Osteoblast (primary cell): Measurements from ENCODE around the gene POF1B. TPM values are rescaled to one million over a fixed set of nuclear protein-coding genes. Genes with fewer than 3 reads are reported as not detected.
"Not testable (repeated sequence)": the region's sequence is repeated elsewhere in the genome, so short reads cannot be mapped to it uniquely, and the experiment has no call there.

Experiments used
- DNase-seq: peaks from one replicate; pipeline ENCODE4 v3.0.0; 2011; ENCODE audit warnings: low spot score, mixed read lengths; ENCODE audit not compliant: insufficient read length; ENCODE audit errors: missing footprints
- H2AFZ ChIP-seq: 2 replicates; pipeline ENCODE4 v1.6.0; 2011; ENCODE audit warnings: mild to moderate bottlenecking, low read length
- H3K27ac ChIP-seq: 2 replicates; pipeline ENCODE4 v1.5.1; 2011; ENCODE audit warnings: mild to moderate bottlenecking, low read depth, low read length, moderate library complexity
- H3K27me3 ChIP-seq: 2 replicates; pipeline ENCODE4 v1.6.0; 2012; ENCODE audit warnings: mild to moderate bottlenecking, control low read depth, inconsistent platforms, low read length, moderate library complexity; ENCODE audit not compliant: insufficient read depth
- H3K36me3 ChIP-seq: 2 replicates; pipeline ENCODE4 v1.5.1; 2011; ENCODE audit warnings: mild to moderate bottlenecking, low read length, control low read depth, moderate library complexity; ENCODE audit not compliant: insufficient read depth
- H3K4me1 ChIP-seq: 2 replicates; pipeline ENCODE4 v1.5.1; 2011; ENCODE audit warnings: mild to moderate bottlenecking, low read length, control low read depth, moderate library complexity; ENCODE audit not compliant: insufficient read depth
- H3K4me2 ChIP-seq: 2 replicates; pipeline ENCODE4 v1.6.0; 2011; ENCODE audit warnings: mild to moderate bottlenecking, low read length; ENCODE audit not compliant: insufficient read depth
- H3K4me3 ChIP-seq: fragments of 200-600 bp; sonication (generic); 3 replicates; pipeline ENCODE4 v1.5.1; 2012; ENCODE audit warnings: mild to moderate bottlenecking, low read length, inconsistent platforms; ENCODE audit not compliant: insufficient read depth
- H3K79me2 ChIP-seq: 2 replicates; pipeline ENCODE4 v1.6.0; 2012; ENCODE audit warnings: mild to moderate bottlenecking, low read length, control low read depth, inconsistent platforms; ENCODE audit not compliant: insufficient read depth
- H3K9me3 ChIP-seq: 2 replicates; pipeline ENCODE4 v1.5.1; 2011; ENCODE audit warnings: low read depth, low read length, control low read depth
- H4K20me1 ChIP-seq: 2 replicates; pipeline ENCODE4 v1.6.0; 2012; ENCODE audit warnings: mild to moderate bottlenecking, low read length, control low read depth; ENCODE audit not compliant: insufficient read depth
- CTCF ChIP-seq: IDR thresholded peaks from 2 replicates; pipeline ENCODE4 v1.5.1; 2011; ENCODE audit warnings: mild to moderate bottlenecking, low read depth, low read length, moderate library complexity; ENCODE audit errors: extremely low read depth
- total RNA-seq: library from RNA; depleted of rRNA; stranded (reverse); fragments of >200 nt; gene quantifications from 2 replicates; pipeline ENCODE4 v1.2.3, GENCODE V29; 2012

The POF1B gene
- total RNA-seq, 1 donor = not detected

GRCh38 chrX:85288992-85289723 is 90.3 kb downstream of the POF1B start:
- Histone ChIP-seq H4K20me1 (no peaks in the 10 kb centered on the region), H3K4me1 (no peaks in the 10 kb centered on the region), H3K79me2 (no peaks in the 10 kb centered on the region), H3K4me3 (no peak overlapping the region), H3K4me2 (no peak overlapping the region), H2AFZ (no peak overlapping the region), H3K9me3 (no peaks in the 10 kb centered on the region), H3K27ac (no peak overlapping the region), H3K36me3 (no peaks in the 10 kb centered on the region), H3K27me3 (no peaks in the 10 kb centered on the region)
- DNase-seq = peak; percentile 25
- no peak for TF ChIP-seq CTCF

GRCh38 chrX:85285286-85285685 is 94.2 kb downstream of the POF1B start:
- H3K4me3 ChIP-seq, H3K27me3 ChIP-seq, H3K4me1 ChIP-seq, H3K27ac ChIP-seq, H2AFZ ChIP-seq, DNase-seq, H3K4me2 ChIP-seq, H3K9me3 ChIP-seq, H4K20me1 ChIP-seq, H3K36me3 ChIP-seq, H3K79me2 ChIP-seq: not testable (repeated sequence)

GRCh38 chrX:85244450-85245211 is 134.8 kb downstream of the POF1B start:
- Histone ChIP-seq H3K27me3 (no peaks in the 10 kb centered on the region), H3K79me2 (no peaks in the 10 kb centered on the region), H3K4me1 (no peaks in the 10 kb centered on the region), H2AFZ (peak overlapping the region; percentile 87), H3K4me3 (peak overlapping the region; percentile 66), H3K27ac (no peak overlapping the region), H3K36me3 (no peaks in the 10 kb centered on the region), H4K20me1 (no peaks in the 10 kb centered on the region), H3K9me3 (no peaks in the 10 kb centered on the region), H3K4me2 (peak overlapping the region; percentile 66)
- TF ChIP-seq CTCF = no peak
- DNase-seq = peak; percentile 65

- TF ChIP-seq CTCF = no peak
- H3K4me2 ChIP-seq = peak within 1 kb of the TSS; percentile 66
- H4K20me1 ChIP-seq = no peaks in the 10 kb centered on the region
- no peak within 1 kb of the TSS for H3K27ac ChIP-seq
- no peaks in the 10 kb centered on the region for H3K27me3 ChIP-seq
- H2AFZ ChIP-seq = peak within 1 kb of the TSS; percentile 87
- H3K9me3 ChIP-seq = no peaks in the 10 kb centered on the region
- H3K36me3 ChIP-seq = no peaks in the 10 kb centered on the region
- H3K4me3 ChIP-seq = peak within 1 kb of the TSS; percentile 66
- DNase-seq = peak; percentile 82
- H3K4me1 ChIP-seq = no peaks in the 10 kb centered on the region
- H3K79me2 ChIP-seq = no peaks in the 10 kb centered on the region
Observed at GRCh38 chrX:85243761-85244449, 135.6 kb downstream of the POF1B start, which contains the start of the genes SATL1 and ZNF711. TSS of gene SATL1 (minus strand) at chrX:85243779. CDS start at chrX:85108968, 134,811 bp downstream. TSS of gene ZNF711 (plus strand) at chrX:85243991. CDS start at chrX:85247573, 3,582 bp downstream.
